Muscle of leg (tissue), 11 donors: ENCODE measurements around the gene CABYR. TPM values are rescaled to one million over a fixed set of nuclear protein-coding genes. Genes with fewer than 3 reads are reported as not detected.

ENCODE experiments used
- DNase-seq: peaks from one replicate; pipeline ENCODE4 v3.0.0; 2013
- H3K27ac ChIP-seq: one replicate; pipeline ENCODE4 v1.5.1; 2013; ENCODE audit warnings: mild to moderate bottlenecking, low read length, control low read depth
- H3K27me3 ChIP-seq: one replicate; pipeline ENCODE4 v1.6.1; 2013; ENCODE audit warnings: low read length; ENCODE audit not compliant: control insufficient read depth, insufficient read depth
- H3K36me3 ChIP-seq: one replicate; pipeline ENCODE4 v1.6.1; 2013; ENCODE audit warnings: low read length; ENCODE audit not compliant: control insufficient read depth, insufficient read depth
- H3K4me1 ChIP-seq: one replicate; pipeline ENCODE4 v1.6.1; 2013; ENCODE audit warnings: low read length; ENCODE audit not compliant: control insufficient read depth, insufficient read depth
- H3K4me3 ChIP-seq: one replicate; pipeline ENCODE4 v1.5.1; 2013; ENCODE audit warnings: low read length, control low read depth
- H3K9me3 ChIP-seq: replicated peaks from 2 replicates; pipeline ENCODE4 v1.6.1; 2013; ENCODE audit warnings: low read depth, low read length; ENCODE audit not compliant: control insufficient read depth
- WGBS: methylation state at CpG from one replicate; pipeline ENCODE4 v1.1.5; 2013; ENCODE audit warnings: missing lambda C conversion rate; ENCODE audit not compliant: insufficient coverage; 5-methylcytosine and 5-hydroxymethylcytosine counted together
- polyA plus RNA-seq, 8 donors: library from polyadenylated mRNA; unstranded; fragments of 120-200 nt; gene quantifications; one replicate each; pipeline versions ENCODE4 v1.2.1 to v1.2.3, GENCODE V29; 2013; ENCODE audit warnings: inconsistent platforms in 1 of 8, low replicate concordance in 1 of 8; ENCODE audit not compliant: insufficient read length in 8 of 8, insufficient read depth in 1 of 8
- total RNA-seq: library from RNA; stranded (reverse); fragments of 120-200 nt; gene quantifications from one replicate; pipeline ENCODE4 v1.2.4, GENCODE V29; 2013

The CABYR gene
- total and polyA plus RNA-seq, 9 donors, result 2.0 to 6.9 (median 3.3) TPM

DNA sequence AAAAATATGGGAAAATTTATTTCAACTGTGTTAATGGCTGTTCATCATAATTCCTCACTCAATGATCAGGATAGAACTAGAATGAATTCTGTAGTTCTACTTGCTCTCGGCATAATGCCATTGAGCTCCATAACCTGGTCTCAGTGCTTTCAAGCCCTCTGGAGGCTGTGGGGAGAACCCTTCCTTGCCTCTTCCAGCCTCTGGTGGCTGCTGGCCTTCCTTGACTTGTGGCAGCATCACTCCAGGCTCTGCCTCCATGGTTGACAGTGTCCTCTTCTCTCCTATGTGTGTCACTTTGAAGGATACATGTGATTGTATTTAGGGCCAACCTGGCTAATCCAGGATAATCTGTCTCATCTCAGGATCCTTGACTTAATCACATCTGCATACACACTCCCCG, 26.9 kb upstream of the CABYR start:
- H3K4me1 ChIP-seq, result no peaks in the 10 kb centered on the region
- 100% methylated on average over 1 of the region's 2 CpGs for WGBS
- H3K36me3 ChIP-seq, result peaks cover 4% of the 10 kb centered on the region
- no peak overlapping the region for H3K27ac ChIP-seq
- no peak for DNase-seq
- H3K4me3 ChIP-seq, result no peak overlapping the region
- no peaks in the 10 kb centered on the region for H3K9me3 ChIP-seq
- H3K27me3 ChIP-seq, result no peaks in the 10 kb centered on the region

DNA sequence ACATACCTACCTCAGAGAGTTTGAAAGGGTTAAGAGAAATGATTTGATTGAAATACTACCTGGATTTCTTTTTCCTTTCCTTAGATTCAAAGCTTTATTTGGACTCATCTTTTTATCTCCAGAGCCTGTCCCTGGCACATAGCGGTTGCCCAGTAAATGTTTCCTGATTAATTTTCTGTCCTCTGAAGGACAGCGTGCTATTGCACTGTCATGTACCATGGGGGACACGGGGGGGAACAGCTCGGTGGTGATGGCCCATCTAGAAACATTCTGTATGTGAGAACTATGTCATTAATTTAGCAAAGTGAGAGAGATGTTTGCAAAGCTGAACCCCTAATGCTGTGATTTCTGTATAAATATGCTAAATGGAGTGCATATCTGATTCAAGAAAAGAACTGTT, 26.4 kb upstream of the CABYR start:
- Histone ChIP-seq H3K36me3 (peaks cover 4% of the 10 kb centered on the region), H3K9me3 (no peaks in the 10 kb centered on the region), H3K4me3 (no peak overlapping the region), H3K4me1 (no peaks in the 10 kb centered on the region), H3K27me3 (no peaks in the 10 kb centered on the region), H3K27ac (no peak overlapping the region)
- DNase-seq, result no peak
- WGBS, result 96% methylated on average over 3 of the region's 4 CpGs

DNA sequence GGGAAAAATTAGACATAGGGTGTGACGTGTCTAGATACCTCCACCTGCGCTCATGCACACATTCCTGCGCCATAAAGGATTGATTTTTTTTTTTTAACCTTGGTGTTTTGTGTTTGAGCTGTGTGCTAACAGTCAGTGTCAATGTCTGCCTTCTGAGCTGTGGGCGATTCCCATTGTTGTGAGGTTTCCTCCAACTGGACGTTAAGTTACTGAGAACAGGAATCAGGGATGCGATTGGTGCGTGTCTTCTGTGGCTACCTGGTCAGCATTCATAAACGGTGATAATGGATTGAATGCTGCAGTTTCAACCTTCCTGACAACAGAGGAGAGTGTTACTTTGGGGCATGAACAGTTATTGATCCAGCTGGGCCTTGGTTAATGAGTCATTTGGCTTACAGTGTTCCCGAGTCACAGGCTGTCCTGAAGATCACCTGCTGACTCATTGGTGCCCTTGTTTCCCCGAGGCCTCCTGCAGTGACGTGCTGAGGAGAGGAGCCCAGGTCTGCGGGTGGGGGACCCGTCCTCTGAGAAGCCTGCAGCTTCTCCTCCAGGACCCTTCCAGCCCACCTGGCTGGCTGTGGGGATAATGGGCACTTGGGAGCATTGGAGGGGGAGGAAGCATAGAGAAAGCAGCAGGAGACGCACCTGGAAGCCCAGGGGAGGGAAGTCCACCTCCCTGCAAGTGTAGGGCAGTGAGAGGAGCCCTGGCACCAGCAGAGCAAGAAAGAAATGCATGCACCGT, 25.8 kb upstream of the CABYR start:
- Histone ChIP-seq H3K9me3 (no peaks in the 10 kb centered on the region), H3K36me3 (peaks cover 4% of the 10 kb centered on the region), H3K4me3 (no peak overlapping the region), H3K27me3 (no peaks in the 10 kb centered on the region), H3K4me1 (no peaks in the 10 kb centered on the region), H3K27ac (no peak overlapping the region)
- WGBS, result 90% methylated on average over 10 of the region's 15 CpGs
- no peak for DNase-seq

DNA sequence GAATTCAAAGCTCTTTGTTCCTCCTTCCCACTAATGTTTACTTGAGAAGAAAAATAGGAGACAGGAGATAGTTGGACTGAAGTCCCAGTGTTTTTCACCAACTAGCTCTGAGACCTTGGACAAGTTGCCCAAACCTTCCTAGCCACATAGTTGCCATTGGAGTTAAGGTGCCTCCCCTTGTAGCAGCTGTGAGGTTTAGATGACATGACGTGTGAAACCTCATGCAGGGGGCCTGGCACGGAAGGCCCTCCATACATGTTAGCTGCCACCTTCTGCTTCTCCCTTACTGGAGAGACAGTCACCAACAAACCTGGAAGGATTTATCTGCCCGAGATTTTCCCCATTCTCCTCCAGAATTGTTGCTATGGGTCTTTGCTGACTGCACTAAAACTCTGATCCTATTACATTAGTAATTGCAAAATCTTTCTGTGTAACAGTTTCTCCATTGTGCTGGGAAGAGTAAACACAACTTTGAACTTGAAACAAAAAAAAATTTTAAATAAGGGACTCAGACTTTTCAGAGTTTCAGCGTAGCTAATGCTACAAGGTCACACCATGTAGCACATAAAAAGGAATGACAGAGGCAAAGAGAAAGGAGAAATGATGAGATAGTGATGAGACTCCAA, 23.8 kb upstream of the CABYR start:
- WGBS, result 100% methylated on average over 1 of the region's 4 CpGs
- Histone ChIP-seq H3K9me3 (no peaks in the 10 kb centered on the region), H3K36me3 (peaks cover 4% of the 10 kb centered on the region), H3K4me1 (no peaks in the 10 kb centered on the region), H3K27ac (no peak overlapping the region), H3K4me3 (no peak overlapping the region), H3K27me3 (no peaks in the 10 kb centered on the region)
- no peak for DNase-seq

- WGBS, result no CpG with 5 or more reads among the region's 2 CpGs
- Histone ChIP-seq H3K27ac (no peak overlapping the region), H3K27me3 (no peaks in the 10 kb centered on the region), H3K36me3 (peaks cover 4% of the 10 kb centered on the region), H3K4me1 (no peaks in the 10 kb centered on the region), H3K9me3 (no peaks in the 10 kb centered on the region), H3K4me3 (no peak overlapping the region)
- DNase-seq, result peak; percentile 19
These were observed 23.2 kb upstream of the CABYR start for GRCh38 chr18:24115628-24116027.

DNA sequence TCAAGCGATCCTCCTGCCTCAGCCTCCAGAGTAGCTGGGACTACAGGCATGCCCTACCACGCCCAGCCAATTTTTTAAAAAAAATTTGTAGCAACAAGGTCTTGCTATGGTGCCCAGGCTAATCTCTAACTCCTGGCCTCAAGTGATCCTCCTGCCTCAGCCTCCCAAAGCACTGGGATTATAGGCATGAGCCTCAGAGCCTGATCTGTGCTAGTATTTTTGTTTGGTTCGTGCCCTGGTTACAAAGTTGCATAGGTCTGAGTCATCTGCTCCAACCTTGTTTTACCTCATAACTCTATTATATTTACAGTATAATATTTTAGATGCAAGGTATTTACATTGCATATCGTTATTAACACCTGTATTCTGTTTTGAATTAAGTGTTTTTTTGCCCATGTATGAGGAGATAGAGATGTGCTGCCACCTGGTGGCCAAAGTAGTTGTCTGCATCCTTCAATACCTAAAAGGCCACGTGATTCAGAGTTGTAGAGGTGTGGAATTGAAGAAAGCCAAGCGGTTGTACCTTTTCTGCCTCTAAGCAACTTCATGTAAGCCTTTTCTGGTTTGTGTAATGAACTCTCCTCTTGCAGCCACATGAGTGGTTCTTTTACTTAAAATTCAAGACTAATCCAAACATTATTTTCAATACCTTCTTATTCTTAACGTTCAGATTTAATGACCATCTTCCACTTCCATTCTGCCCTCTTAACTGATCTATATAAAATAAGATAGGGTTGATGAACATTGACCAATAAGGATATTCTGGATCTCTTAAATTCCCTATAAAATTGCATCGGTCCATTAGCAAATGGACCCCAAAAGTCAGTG, 19.9 kb upstream of the CABYR start:
- Histone ChIP-seq H3K36me3 (no peaks in the 10 kb centered on the region), H3K27ac (no peak overlapping the region), H3K27me3 (no peaks in the 10 kb centered on the region), H3K9me3 (no peaks in the 10 kb centered on the region), H3K4me1 (no peaks in the 10 kb centered on the region), H3K4me3 (no peak overlapping the region)
- DNase-seq, result peak; percentile 78
- WGBS, result no CpG with 5 or more reads among the region's 8 CpGs

GRCh38 chr18:24120676-24121075, 18.2 kb upstream of the CABYR start:
- no peak overlapping the region for H3K4me3 ChIP-seq
- no peak overlapping the region for H3K27ac ChIP-seq
- H3K9me3 ChIP-seq, result no peaks in the 10 kb centered on the region
- WGBS, result no CpG with 5 or more reads among the region's 4 CpGs
- DNase-seq, result no peak
- H3K36me3 ChIP-seq, result no peaks in the 10 kb centered on the region
- H3K4me1 ChIP-seq, result no peaks in the 10 kb centered on the region
- no peaks in the 10 kb centered on the region for H3K27me3 ChIP-seq

GRCh38 chr18:24121625-24122024, 17.2 kb upstream of the CABYR start:
- H3K27ac ChIP-seq, result no peak overlapping the region
- no CpG with 5 or more reads among the region's 2 CpGs for WGBS
- no peaks in the 10 kb centered on the region for H3K4me1 ChIP-seq
- H3K27me3 ChIP-seq, result no peaks in the 10 kb centered on the region
- no peak overlapping the region for H3K4me3 ChIP-seq
- no peaks in the 10 kb centered on the region for H3K9me3 ChIP-seq
- no peak for DNase-seq
- H3K36me3 ChIP-seq, result no peaks in the 10 kb centered on the region

- no peak overlapping the region for H3K4me3 ChIP-seq
- H3K27me3 ChIP-seq, result no peaks in the 10 kb centered on the region
- no peak overlapping the region for H3K27ac ChIP-seq
- DNase-seq, result no peak
- no peaks in the 10 kb centered on the region for H3K36me3 ChIP-seq
- no peaks in the 10 kb centered on the region for H3K4me1 ChIP-seq
- 40% methylated on average over 1 of the region's 3 CpGs for WGBS
- no peaks in the 10 kb centered on the region for H3K9me3 ChIP-seq
These were observed 12.5 kb upstream of the CABYR start for GRCh38 chr18:24126155-24126961.
